OCI-LY7 (cell line): Measurements from ENCODE around the gene OR2L8. TPM values are rescaled to one million over a fixed set of nuclear protein-coding genes. Genes with fewer than 3 reads are reported as not detected.

ENCODE experiments used
- BruUV-seq: library from RNA; stranded (reverse); fragments of 400-500 nt; replicated peaks from 2 replicates; lab custom pipeline; 2021; lab: Mats Ljungman, UMichigan
- CTCF ChIA-PET: fragments of 300-600 bp; sonication (Branson Sonifier 250); formaldehyde crosslinking; loops from one replicate; lab custom pipeline; 2022; ENCODE audit warnings: antibody characterized with exemption; ENCODE audit not compliant: unreplicated experiment; lab: Charles Lee
- POLR2A ChIA-PET: fragments of 300-600 bp; sonication (Branson Sonifier 250); formaldehyde crosslinking; loops from one replicate; lab custom pipeline; 2022; ENCODE audit warnings: antibody characterized with exemption; lab: Charles Lee
- DNase-seq: peaks from one replicate; pipeline ENCODE4 v3.0.0-alpha.2; 2015; ENCODE audit warnings: low spot score
- H2AFZ ChIP-seq: fragments of 200-600 bp; sonication (generic), shearing (Covaris generic); 2 replicates; pipeline ENCODE4 v1.6.1; 2014; ENCODE audit warnings: mild to moderate bottlenecking, antibody characterized with exemption, low read length, moderate library complexity
- H3K27ac ChIP-seq: fragments of 200-600 bp; sonication (generic); 2 replicates; pipeline ENCODE4 v1.5.1; 2014; ENCODE audit warnings: mixed run types, low read depth, mild to moderate bottlenecking, moderate library complexity, low read length, inconsistent platforms; ENCODE audit not compliant: poor library complexity, severe bottlenecking
- H3K36me3 ChIP-seq: fragments of 200-600 bp; sonication (generic); 2 replicates; pipeline ENCODE4 v1.6.1; 2014; ENCODE audit warnings: mild to moderate bottlenecking, antibody characterized with exemption, low read length, moderate library complexity, mixed read lengths; ENCODE audit not compliant: insufficient read depth
- H3K4me1 ChIP-seq: fragments of 200-600 bp; sonication (generic); 2 replicates; pipeline ENCODE4 v1.5.1; 2014; ENCODE audit warnings: mild to moderate bottlenecking, low read length; ENCODE audit not compliant: insufficient read depth, poor library complexity, severe bottlenecking
- H3K4me2 ChIP-seq: fragments of 200-600 bp; sonication (generic); 2 replicates; pipeline ENCODE4 v1.6.1; 2014; ENCODE audit warnings: mild to moderate bottlenecking, low read length
- H3K4me3 ChIP-seq: fragments of 200-600 bp; sonication (generic); 2 replicates; pipeline ENCODE4 v1.5.1; 2014; ENCODE audit warnings: mild to moderate bottlenecking, low read depth, low read length; ENCODE audit not compliant: poor library complexity, severe bottlenecking
- H3K79me2 ChIP-seq: fragments of 200-600 bp; sonication (generic); 2 replicates; pipeline ENCODE4 v1.6.1; 2016; ENCODE audit warnings: low read depth, mild to moderate bottlenecking, low read length, moderate library complexity, mixed read lengths; ENCODE audit not compliant: insufficient read depth
- H3K9me2 ChIP-seq: fragments of 200-600 bp; sonication (generic); 2 replicates; pipeline ENCODE4 v1.6.1; 2016; ENCODE audit warnings: mild to moderate bottlenecking, low read length, mixed read lengths; ENCODE audit not compliant: insufficient read depth
- H3K9me3 ChIP-seq: fragments of 200-600 bp; sonication (generic); 2 replicates; pipeline ENCODE4 v1.6.1; 2014; ENCODE audit warnings: mild to moderate bottlenecking, mixed run types, low read length, mixed read lengths
- H4K20me1 ChIP-seq: fragments of 200-600 bp; sonication (generic); 2 replicates; pipeline ENCODE4 v1.6.1; 2014; ENCODE audit warnings: mild to moderate bottlenecking, antibody characterized with exemption, low read length, moderate library complexity, mixed read lengths; ENCODE audit not compliant: insufficient read depth
- CTCF ChIP-seq: fragments of 200-600 bp; sonication (generic); conservative IDR thresholded peaks from 2 replicates; pipeline ENCODE4 v1.5.1; 2014; ENCODE audit warnings: mild to moderate bottlenecking, antibody characterized with exemption, low read length, moderate library complexity, mixed read lengths
- EZH2phosphoT487 ChIP-seq: fragments of 200-600 bp; sonication (generic); IDR thresholded peaks from 2 replicates; pipeline ENCODE4 v1.6.1; 2018; ENCODE audit warnings: low read depth, borderline replicate concordance, mild to moderate bottlenecking, mixed run types, antibody characterized with exemption, low read length, moderate library complexity, mixed read lengths
- intact Hi-C: fragments of 100-400 bp; cut with micrococcal nuclease; formaldehyde crosslinking; loops from one replicate; pipeline ENCODE4 v1.10.0; 2022; ENCODE audit not compliant: unreplicated experiment
- total RNA-seq, 2 experiments: library from RNA; depleted of rRNA in 1 of 2; stranded (reverse); fragments of >200 nt in 1 of 2; shearing (Covaris generic) in 1 of 2; gene quantifications; 2 replicates each; pipeline ENCODE4 v1.2.3, GENCODE V29; 2014 to 2022

OR2L8 gene
- total RNA-seq, 2 experiments from 2014 or later = not detected

- no peak overlapping the region for H3K27ac ChIP-seq
- no peak for DNase-seq
- no peaks in the 10 kb centered on the region for H3K36me3 ChIP-seq
- no peaks in the 10 kb centered on the region for H3K9me3 ChIP-seq
- no peak overlapping the region for H3K4me3 ChIP-seq
- TF ChIP-seq EZH2phosphoT487 (no peak), CTCF (no peak)
- CTCF ChIA-PET = no interaction called here
- H3K4me1 ChIP-seq = no peaks in the 10 kb centered on the region
- no peak overlapping the region for H3K4me2 ChIP-seq
- intact Hi-C loops = no loop called here
- no peaks in the 10 kb centered on the region for H3K9me2 ChIP-seq
- no peaks in the 10 kb centered on the region for H4K20me1 ChIP-seq
- BruUV-seq = no TSS peak
- no peaks in the 10 kb centered on the region for H3K79me2 ChIP-seq
- POLR2A ChIA-PET = no interaction called here
- H2AFZ ChIP-seq = no peak overlapping the region
Observed at GRCh38 chr1:247962911-247963588, 14.4 kb downstream of the OR2L8 start.

- no TSS peak for BruUV-seq
- Histone ChIP-seq H3K9me2 (no peaks in the 10 kb centered on the region), H2AFZ (no peak within 1 kb of the TSS), H3K36me3 (no peaks in the 10 kb centered on the region), H3K27ac (no peak within 1 kb of the TSS), H3K4me3 (no peak within 1 kb of the TSS), H3K4me1 (no peaks in the 10 kb centered on the region), H3K9me3 (no peaks in the 10 kb centered on the region), H3K79me2 (no peaks in the 10 kb centered on the region), H4K20me1 (no peaks in the 10 kb centered on the region), H3K4me2 (no peak within 1 kb of the TSS)
- intact Hi-C loops = no loop called here
- POLR2A ChIA-PET = no interaction called here
- no peak for TF ChIP-seq EZH2phosphoT487
- no peak for TF ChIP-seq CTCF
- DNase-seq = no peak
- CTCF ChIA-PET = no interaction called here
Observed at GRCh38 chr1:247964933-247965332, 16.3 kb downstream of the OR2L8 start, which contains the start of gene OR2AK2. Gene OR2AK2, plus strand, starts transcription at chr1:247965233. Its CDS starts 144 bp downstream, at chr1:247965377.

- CTCF ChIA-PET = no interaction called here
- Histone ChIP-seq H3K4me1 (no peaks in the 10 kb centered on the region), H3K9me3 (no peaks in the 10 kb centered on the region), H3K36me3 (no peaks in the 10 kb centered on the region), H3K4me2 (no peak overlapping the region), H3K79me2 (no peaks in the 10 kb centered on the region), H3K9me2 (no peaks in the 10 kb centered on the region), H3K27ac (no peak overlapping the region), H3K4me3 (no peak overlapping the region), H4K20me1 (no peaks in the 10 kb centered on the region), H2AFZ (no peak overlapping the region)
- POLR2A ChIA-PET = no interaction called here
- no TSS peak for BruUV-seq
- no peak for DNase-seq
- intact Hi-C loops = no loop called here
- TF ChIP-seq EZH2phosphoT487 (no peak), CTCF (no peak)
Observed at GRCh38 chr1:247966532-247967204, 18.0 kb downstream of the OR2L8 start.
